Prostate gland (tissue), 2 donors: Measurements from ENCODE around the gene GRK7.

Experiments used
- POLR2A ChIP-seq: fragments of 450-650 bp; IDR thresholded peaks from one replicate; pipeline ENCODE4 v1.6.1; 2016; ENCODE audit warnings: antibody characterized with exemption, mild to moderate bottlenecking
- POLR2AphosphoS5 ChIP-seq: sonication (generic); formaldehyde crosslinking; IDR thresholded peaks from one replicate; pipeline ENCODE4 v1.6.1; 2017; ENCODE audit warnings: antibody characterized with exemption
- TF ChIP-seq, protein P1 (sequence below), 4 experiments: fragments of 200-600 bp in 2 of 4; fragments of 450-650 bp in 2 of 4; sonication (generic) in 2 of 4; IDR thresholded peaks; 1 replicate in 3 of 4; 2 replicates in 1 of 4; pipeline ENCODE4 v1.5.1; 2016 to 2019; ENCODE audit warnings: antibody characterized with exemption in 4 of 4, mild to moderate bottlenecking in 2 of 4, moderate library complexity in 2 of 4

- TF ChIP-seq, protein P1, sequence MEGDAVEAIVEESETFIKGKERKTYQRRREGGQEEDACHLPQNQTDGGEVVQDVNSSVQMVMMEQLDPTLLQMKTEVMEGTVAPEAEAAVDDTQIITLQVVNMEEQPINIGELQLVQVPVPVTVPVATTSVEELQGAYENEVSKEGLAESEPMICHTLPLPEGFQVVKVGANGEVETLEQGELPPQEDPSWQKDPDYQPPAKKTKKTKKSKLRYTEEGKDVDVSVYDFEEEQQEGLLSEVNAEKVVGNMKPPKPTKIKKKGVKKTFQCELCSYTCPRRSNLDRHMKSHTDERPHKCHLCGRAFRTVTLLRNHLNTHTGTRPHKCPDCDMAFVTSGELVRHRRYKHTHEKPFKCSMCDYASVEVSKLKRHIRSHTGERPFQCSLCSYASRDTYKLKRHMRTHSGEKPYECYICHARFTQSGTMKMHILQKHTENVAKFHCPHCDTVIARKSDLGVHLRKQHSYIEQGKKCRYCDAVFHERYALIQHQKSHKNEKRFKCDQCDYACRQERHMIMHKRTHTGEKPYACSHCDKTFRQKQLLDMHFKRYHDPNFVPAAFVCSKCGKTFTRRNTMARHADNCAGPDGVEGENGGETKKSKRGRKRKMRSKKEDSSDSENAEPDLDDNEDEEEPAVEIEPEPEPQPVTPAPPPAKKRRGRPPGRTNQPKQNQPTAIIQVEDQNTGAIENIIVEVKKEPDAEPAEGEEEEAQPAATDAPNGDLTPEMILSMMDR (IDR thresholded peaks at IDR 0.05), result no peak
- TF ChIP-seq POLR2A (no peak), POLR2AphosphoS5 (no peak)
Measured at GRCh38 chr3:141714671-141715070, 48.5 kb upstream of the GRK7 start.
